ENCODE measurements around the gene CRHR2.
"Not testable (repeated sequence)": the region's sequence is repeated elsewhere in the genome, so short reads cannot be mapped to it uniquely, and the experiment has no call there.

CRHR2 gene

GRCh38 chr7:30644286-30644955 lies 37.8 kb downstream of the CRHR2 start:
- TF ChIP-seq CTCF (IDR thresholded peaks at IDR 0.05; ENCODE audit: insufficient read depth, low read length), result no peak
- no peak for TF ChIP-seq REST (IDR thresholded peaks at IDR 0.05; ENCODE audit: insufficient replicate concordance, low read depth)
- no peak for TF ChIP-seq POLR2AphosphoS5 (IDR thresholded peaks at IDR 0.05; ENCODE audit: low read depth)
- TF ChIP-seq SPI1 (IDR thresholded peaks at IDR 0.05; ENCODE audit: borderline replicate concordance, low read depth), result no peak
- no peak for TF ChIP-seq GABPA (IDR thresholded peaks at IDR 0.05; ENCODE audit: low read depth)
- Histone ChIP-seq H3K27me3 (ENCODE audit: insufficient read depth, poor library complexity, severe bottlenecking) (no peaks in the 10 kb centered on the region), H3K27ac (replicated peaks) (no peak overlapping the region), H3K4me3 (replicated peaks; ENCODE audit: insufficient read depth, low read length) (no peak overlapping the region)
- DNase-seq (ENCODE audit: low read depth in 1 of 2, low spot score in 1 of 2), result no peak

- TF ChIP-seq REST (IDR thresholded peaks at IDR 0.05; ENCODE audit: insufficient replicate concordance, low read depth) (no peak), SPI1 (IDR thresholded peaks at IDR 0.05; ENCODE audit: borderline replicate concordance, low read depth) (no peak), POLR2AphosphoS5 (IDR thresholded peaks at IDR 0.05; ENCODE audit: low read depth) (no peak)
- Histone ChIP-seq H3K27ac (replicated peaks) (no peak overlapping the region), H3K27me3 (ENCODE audit: insufficient read depth, poor library complexity, severe bottlenecking) (no peaks in the 10 kb centered on the region), H3K4me3 (replicated peaks; ENCODE audit: insufficient read depth, low read length) (no peak overlapping the region)
- no peak for DNase-seq (ENCODE audit: low read depth in 1 of 2, low spot score in 1 of 2)
These were observed 39.5 kb downstream of the CRHR2 start for GRCh38 chr7:30642789-30643188.

GRCh38 chr7:30642322-30642721 lies 39.9 kb downstream of the CRHR2 start:
- H3K27ac ChIP-seq (replicated peaks); H3K4me3 ChIP-seq (replicated peaks; ENCODE audit: insufficient read depth, low read length); DNase-seq (ENCODE audit: low read depth in 1 of 2, low spot score in 1 of 2); H3K27me3 ChIP-seq (ENCODE audit: insufficient read depth, poor library complexity, severe bottlenecking): not testable (repeated sequence)

GRCh38 chr7:30635798-30636197 lies 46.5 kb downstream of the CRHR2 start:
- Histone ChIP-seq H3K27me3 (ENCODE audit: insufficient read depth, poor library complexity, severe bottlenecking) (no peaks in the 10 kb centered on the region), H3K4me3 (replicated peaks; ENCODE audit: insufficient read depth, low read length) (no peak overlapping the region), H3K27ac (replicated peaks) (no peak overlapping the region)
- no peak for DNase-seq (ENCODE audit: low read depth in 1 of 2, low spot score in 1 of 2)
- TF ChIP-seq REST (IDR thresholded peaks at IDR 0.05; ENCODE audit: insufficient replicate concordance, low read depth), result no peak
- 0 out of 2 replicates have a peak, but pooled peaks have one; percentile 31 for TF ChIP-seq POLR2AphosphoS5 (IDR thresholded peaks at IDR 0.05; ENCODE audit: low read depth)

Measured in HL-60 (cell line).